Liver (tissue), 9 donors: Measurements from ENCODE around the gene TACR1. TPM values are rescaled to one million over a fixed set of nuclear protein-coding genes. Genes with fewer than 3 reads are reported as not detected.

Source experiments
- DNase-seq: peaks from one replicate; pipeline ENCODE4 v3.0.0-alpha.2; 2017; ENCODE audit warnings: low spot score
- H3K27ac ChIP-seq, 2 donors: one replicate each; pipeline ENCODE4 v1.7.0; 2013; ENCODE audit warnings: inconsistent platforms in 2 of 2, low read length in 2 of 2, control low read depth in 1 of 2, low read depth in 1 of 2, mild to moderate bottlenecking in 1 of 2
- H3K27me3 ChIP-seq, 4 donors: one replicate each; pipeline versions ENCODE4 v1.6.1 to v1.7.0; 2013; ENCODE audit warnings: low read length in 3 of 4, inconsistent platforms in 1 of 4, mild to moderate bottlenecking in 1 of 4, moderate library complexity in 1 of 4; ENCODE audit not compliant: control insufficient read depth in 4 of 4, insufficient read depth in 4 of 4
- H3K36me3 ChIP-seq, 4 donors: one replicate each; pipeline versions ENCODE4 v1.6.1 to v1.7.0; 2013; ENCODE audit warnings: low read length in 3 of 4, mild to moderate bottlenecking in 3 of 4, low read depth in 1 of 4, moderate library complexity in 1 of 4; ENCODE audit not compliant: control insufficient read depth in 4 of 4, insufficient read depth in 3 of 4
- H3K4me1 ChIP-seq, 4 donors: one replicate each; pipeline versions ENCODE4 v1.6.1 to v1.7.0; 2013; ENCODE audit warnings: low read length in 3 of 4, mild to moderate bottlenecking in 3 of 4, moderate library complexity in 1 of 4; ENCODE audit not compliant: control insufficient read depth in 4 of 4, insufficient read depth in 4 of 4
- H3K4me3 ChIP-seq, 3 donors: one replicate each; pipeline versions ENCODE4 v1.6.1 to v1.7.0; 2013; ENCODE audit warnings: low read length in 3 of 3, control low read depth in 1 of 3, low read depth in 1 of 3, mild to moderate bottlenecking in 1 of 3
- H3K9ac ChIP-seq, 2 donors: one replicate each; pipeline ENCODE4 v1.7.0; 2013; ENCODE audit warnings: low read length in 2 of 2, mild to moderate bottlenecking in 2 of 2, moderate library complexity in 2 of 2, control low read depth in 1 of 2, low read depth in 1 of 2
- H3K9me3 ChIP-seq, 4 donors: one replicate each; pipeline versions ENCODE4 v1.6.1 to v1.7.0; 2013; ENCODE audit warnings: low read length in 3 of 4; ENCODE audit not compliant: control insufficient read depth in 4 of 4
- ATF3 ChIP-seq: IDR thresholded peaks from 2 replicates; pipeline ENCODE4 v1.6.1; 2016; ENCODE audit warnings: antibody characterized with exemption
- CTCF ChIP-seq: fragments of 150-350 bp; IDR thresholded peaks from 2 replicates; pipeline ENCODE4 v1.5.1; 2017; ENCODE audit warnings: improper control_type of control experiment, low read depth, low read length; ENCODE audit not compliant: missing input control
- EGR1 ChIP-seq, 2 donors: IDR thresholded peaks; 2 replicates each; pipeline ENCODE4 v1.6.1; 2016 to 2018; ENCODE audit warnings: antibody characterized with exemption in 2 of 2, low read depth in 2 of 2
- FOXA1 ChIP-seq: IDR thresholded peaks from 2 replicates; pipeline ENCODE4 v1.6.1; 2016; ENCODE audit warnings: antibody characterized with exemption
- FOXA2 ChIP-seq: IDR thresholded peaks from 2 replicates; pipeline ENCODE4 v1.6.1; 2016; ENCODE audit warnings: antibody characterized with exemption
- GABPA ChIP-seq, 2 donors: IDR thresholded peaks in 1 of 2; conservative IDR thresholded peaks in 1 of 2; 2 replicates each; pipeline ENCODE4 v1.6.1; 2016; ENCODE audit warnings: antibody characterized with exemption in 2 of 2, mild to moderate bottlenecking in 1 of 2, moderate library complexity in 1 of 2
- HNF4A ChIP-seq, 2 donors: conservative IDR thresholded peaks; 2 replicates each; pipeline ENCODE4 v1.6.1; 2016; ENCODE audit warnings: antibody characterized with exemption in 2 of 2, mild to moderate bottlenecking in 2 of 2
- HNF4G ChIP-seq: IDR thresholded peaks from 2 replicates; pipeline ENCODE4 v1.6.1; 2016; ENCODE audit warnings: antibody characterized with exemption
- JUND ChIP-seq, 2 donors: IDR thresholded peaks; 2 replicates each; pipeline ENCODE4 v1.6.1; 2016; ENCODE audit warnings: antibody characterized with exemption in 2 of 2
- NR2F2 ChIP-seq: IDR thresholded peaks from 2 replicates; pipeline ENCODE4 v1.6.1; 2016; ENCODE audit warnings: antibody characterized with exemption
- RAD21 ChIP-seq, 2 donors: IDR thresholded peaks; 2 replicates each; pipeline ENCODE4 v1.6.1; 2016; ENCODE audit warnings: antibody characterized with exemption in 2 of 2, mild to moderate bottlenecking in 2 of 2
- RXRA ChIP-seq, 2 donors: IDR thresholded peaks; 2 replicates each; pipeline ENCODE4 v1.6.1; 2017 to 2018; ENCODE audit warnings: antibody characterized with exemption in 2 of 2, mild to moderate bottlenecking in 1 of 2
- SP1 ChIP-seq: IDR thresholded peaks from 2 replicates; pipeline ENCODE4 v1.6.1; 2018; ENCODE audit warnings: antibody characterized with exemption, mild to moderate bottlenecking
- YY1 ChIP-seq: IDR thresholded peaks from 2 replicates; pipeline ENCODE4 v1.6.1; 2016; ENCODE audit warnings: antibody characterized with exemption, mild to moderate bottlenecking
- ZBTB33 ChIP-seq: IDR thresholded peaks from 2 replicates; pipeline ENCODE4 v1.6.1; 2016; ENCODE audit warnings: antibody characterized with exemption
- WGBS: extraction: QIAGEN DNeasy Blood & Tissue Kit; methylation state at CpG from one replicate; pipeline ENCODE4 v1.1.7; 2013; 5-methylcytosine and 5-hydroxymethylcytosine counted together
- polyA plus RNA-seq, 2 donors: library from polyadenylated mRNA; stranded (reverse) in 1 of 2; unstranded in 1 of 2; fragments of 200-250 nt in 1 of 2; fragments of >200 nt in 1 of 2; fragmentation: Nextera tagmentation in 1 of 2; extraction: Ambion mirVana in 1 of 2; gene quantifications; one replicate each; pipeline versions ENCODE4 v1.2.1 to v1.2.3, GENCODE V29; 2013 to 2015
- total RNA-seq, 2 donors: library from RNA; depleted of rRNA; stranded (reverse); fragments of >200 nt; gene quantifications; one replicate each; pipeline ENCODE4 v1.2.3, GENCODE V29; 2014
- TF ChIP-seq, protein P1 (sequence below): IDR thresholded peaks from 2 replicates; pipeline ENCODE4 v1.6.1; 2016; ENCODE audit warnings: antibody characterized with exemption, mild to moderate bottlenecking
- TF ChIP-seq, protein P2 (sequence below): IDR thresholded peaks from 2 replicates; pipeline ENCODE4 v1.6.1; 2016; ENCODE audit warnings: antibody characterized with exemption
- donor health status: healthy.
- donor health status: healthy.
- donor health status: healthy.
- donor health status: healthy.
- donor health status: healthy.

Gene TACR1
- total and polyA plus RNA-seq, 4 donors = 0.02 to 0.84 (median 0.14) TPM; not detected in 1

DNA sequence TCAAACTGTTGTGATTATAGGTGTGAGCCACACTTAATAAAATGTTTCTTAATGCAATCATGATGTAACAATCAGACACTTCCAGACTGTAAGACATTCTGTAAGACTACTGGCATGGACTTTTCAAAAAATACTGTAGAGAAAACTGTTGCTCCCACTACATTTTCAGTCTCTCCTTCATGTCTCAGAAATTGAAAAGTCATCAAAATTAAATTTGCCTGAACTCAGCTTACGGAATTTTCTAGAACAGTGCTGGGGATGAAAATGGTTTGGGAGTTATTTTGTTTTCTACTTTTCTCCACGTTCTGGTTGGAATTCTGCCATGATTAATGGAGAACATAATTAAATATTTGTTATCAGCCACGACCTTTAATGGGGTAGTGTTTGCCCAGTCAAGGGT, 26.8 kb upstream of the TACR1 start:
- Histone ChIP-seq H3K27me3 (no peaks in the 10 kb centered on the region), H3K27ac (no peak overlapping the region), H3K4me1 (no peaks in the 10 kb centered on the region), H3K9ac (no peak overlapping the region), H3K4me3 (no peak overlapping the region), H3K9me3 (no peaks in the 10 kb centered on the region), H3K36me3 (no peaks in the 10 kb centered on the region)
- 42% methylated on average over 3 of the region's 3 CpGs for WGBS
- no peak for TF ChIP-seq EGR1 (IDR thresholded peaks at IDR 0.05; ENCODE audit: low read depth in 2 of 2)
- TF ChIP-seq ZBTB33 = no peak
- TF ChIP-seq HNF4A (conservative IDR thresholded peaks at IDR 0.05) = no peak
- TF ChIP-seq CTCF = no peak
- TF ChIP-seq SP1 = no peak
- TF ChIP-seq, protein P1, sequence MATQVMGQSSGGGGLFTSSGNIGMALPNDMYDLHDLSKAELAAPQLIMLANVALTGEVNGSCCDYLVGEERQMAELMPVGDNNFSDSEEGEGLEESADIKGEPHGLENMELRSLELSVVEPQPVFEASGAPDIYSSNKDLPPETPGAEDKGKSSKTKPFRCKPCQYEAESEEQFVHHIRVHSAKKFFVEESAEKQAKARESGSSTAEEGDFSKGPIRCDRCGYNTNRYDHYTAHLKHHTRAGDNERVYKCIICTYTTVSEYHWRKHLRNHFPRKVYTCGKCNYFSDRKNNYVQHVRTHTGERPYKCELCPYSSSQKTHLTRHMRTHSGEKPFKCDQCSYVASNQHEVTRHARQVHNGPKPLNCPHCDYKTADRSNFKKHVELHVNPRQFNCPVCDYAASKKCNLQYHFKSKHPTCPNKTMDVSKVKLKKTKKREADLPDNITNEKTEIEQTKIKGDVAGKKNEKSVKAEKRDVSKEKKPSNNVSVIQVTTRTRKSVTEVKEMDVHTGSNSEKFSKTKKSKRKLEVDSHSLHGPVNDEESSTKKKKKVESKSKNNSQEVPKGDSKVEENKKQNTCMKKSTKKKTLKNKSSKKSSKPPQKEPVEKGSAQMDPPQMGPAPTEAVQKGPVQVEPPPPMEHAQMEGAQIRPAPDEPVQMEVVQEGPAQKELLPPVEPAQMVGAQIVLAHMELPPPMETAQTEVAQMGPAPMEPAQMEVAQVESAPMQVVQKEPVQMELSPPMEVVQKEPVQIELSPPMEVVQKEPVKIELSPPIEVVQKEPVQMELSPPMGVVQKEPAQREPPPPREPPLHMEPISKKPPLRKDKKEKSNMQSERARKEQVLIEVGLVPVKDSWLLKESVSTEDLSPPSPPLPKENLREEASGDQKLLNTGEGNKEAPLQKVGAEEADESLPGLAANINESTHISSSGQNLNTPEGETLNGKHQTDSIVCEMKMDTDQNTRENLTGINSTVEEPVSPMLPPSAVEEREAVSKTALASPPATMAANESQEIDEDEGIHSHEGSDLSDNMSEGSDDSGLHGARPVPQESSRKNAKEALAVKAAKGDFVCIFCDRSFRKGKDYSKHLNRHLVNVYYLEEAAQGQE = no peak
- TF ChIP-seq YY1 = no peak
- no peak for TF ChIP-seq JUND (IDR thresholded peaks at IDR 0.05)
- no peak for TF ChIP-seq RAD21 (IDR thresholded peaks at IDR 0.05)
- TF ChIP-seq FOXA1 = no peak
- no peak for TF ChIP-seq GABPA (IDR thresholded peaks at IDR 0.05 in 1 of 2, conservative IDR thresholded peaks at IDR 0.05 in 1 of 2)
- no peak for TF ChIP-seq ATF3
- TF ChIP-seq NR2F2 = no peak
- no peak for TF ChIP-seq HNF4G
- no peak for TF ChIP-seq FOXA2
- TF ChIP-seq, protein P2, sequence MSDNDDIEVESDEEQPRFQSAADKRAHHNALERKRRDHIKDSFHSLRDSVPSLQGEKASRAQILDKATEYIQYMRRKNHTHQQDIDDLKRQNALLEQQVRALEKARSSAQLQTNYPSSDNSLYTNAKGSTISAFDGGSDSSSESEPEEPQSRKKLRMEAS = no peak
- DNase-seq = no peak

DNA sequence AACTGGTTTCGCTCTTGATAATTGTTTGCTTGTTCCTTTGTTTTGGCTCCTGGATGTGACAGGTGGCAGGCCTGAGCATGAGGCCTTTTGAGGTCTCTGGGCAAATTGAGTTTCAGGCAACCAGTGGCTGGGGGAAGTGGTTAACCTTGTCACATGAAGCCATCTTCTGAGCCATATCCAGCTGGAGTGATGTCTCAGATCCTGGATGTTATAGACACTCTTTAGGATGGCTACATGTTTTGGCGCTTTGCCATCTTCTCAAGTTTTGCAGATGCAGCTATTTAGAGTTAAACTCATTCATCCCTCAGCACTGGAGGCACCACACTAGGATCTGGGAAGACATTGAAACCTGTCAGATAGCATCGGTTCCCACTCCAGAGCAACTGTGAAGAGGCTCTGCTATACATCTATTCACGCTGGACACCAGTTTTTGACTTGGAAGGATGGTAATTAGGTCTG, 25.3 kb upstream of the TACR1 start:
- no peak for DNase-seq
- TF ChIP-seq FOXA1 (no peak), HNF4G (no peak), CTCF (no peak), RXRA (IDR thresholded peaks at IDR 0.05) (no peak), EGR1 (IDR thresholded peaks at IDR 0.05; ENCODE audit: low read depth in 2 of 2) (no peak), FOXA2 (no peak), SP1 (no peak), JUND (IDR thresholded peaks at IDR 0.05) (no peak)
- TF ChIP-seq, protein P2 = no peak
- 83% methylated on average over 4 of the region's 4 CpGs for WGBS

More for the DNA sequence above, 25.3 kb upstream of the TACR1 start:
- no peaks in the 10 kb centered on the region for H3K9me3 ChIP-seq
- H3K27me3 ChIP-seq = no peaks in the 10 kb centered on the region
- H3K27ac ChIP-seq = no peak overlapping the region
- no peak overlapping the region for H3K4me3 ChIP-seq
- H3K9ac ChIP-seq = no peak overlapping the region
- no peaks in the 10 kb centered on the region for H3K36me3 ChIP-seq
- H3K4me1 ChIP-seq = no peaks in the 10 kb centered on the region
